SU-DHL-6 (cell line): Measurements from ENCODE around the gene SPRTN.

Experiments
- EZH2phosphoT487 ChIP-seq: fragments of 200-600 bp; sonication (generic), shearing (Covaris generic); conservative IDR thresholded peaks from 2 replicates; pipeline ENCODE4 v1.6.1; 2018; ENCODE audit warnings: mild to moderate bottlenecking, antibody characterized with exemption, low read length, moderate library complexity, mixed read lengths
- TF ChIP-seq, protein P1 (sequence below): fragments of 200-600 bp; sonication (generic); IDR thresholded peaks from one replicate; pipeline ENCODE4 v1.5.1; 2017; ENCODE audit warnings: antibody characterized with exemption, mild to moderate bottlenecking, low read length, moderate library complexity; ENCODE audit not compliant: insufficient read depth, poor library complexity, severe bottlenecking

DNA sequence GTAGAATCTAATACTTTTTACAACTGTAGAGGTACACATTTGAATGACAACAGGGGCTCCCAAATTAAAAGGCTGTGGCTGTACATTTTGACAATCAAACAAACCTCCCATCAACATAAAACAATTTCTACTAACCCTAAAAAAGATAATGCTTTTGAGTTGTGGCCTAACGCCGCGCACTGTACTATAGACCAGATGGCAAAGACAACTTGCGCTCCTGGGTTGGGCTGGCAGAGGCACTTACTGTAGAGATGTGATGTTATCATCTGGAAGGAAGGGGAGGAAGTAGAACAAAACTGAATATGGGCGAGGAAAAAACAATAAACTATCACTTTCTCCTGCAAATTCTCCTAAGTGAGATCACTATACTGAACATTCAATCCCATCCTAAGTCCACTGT, 26.1 kb downstream of the SPRTN start:
- TF ChIP-seq, protein P1, sequence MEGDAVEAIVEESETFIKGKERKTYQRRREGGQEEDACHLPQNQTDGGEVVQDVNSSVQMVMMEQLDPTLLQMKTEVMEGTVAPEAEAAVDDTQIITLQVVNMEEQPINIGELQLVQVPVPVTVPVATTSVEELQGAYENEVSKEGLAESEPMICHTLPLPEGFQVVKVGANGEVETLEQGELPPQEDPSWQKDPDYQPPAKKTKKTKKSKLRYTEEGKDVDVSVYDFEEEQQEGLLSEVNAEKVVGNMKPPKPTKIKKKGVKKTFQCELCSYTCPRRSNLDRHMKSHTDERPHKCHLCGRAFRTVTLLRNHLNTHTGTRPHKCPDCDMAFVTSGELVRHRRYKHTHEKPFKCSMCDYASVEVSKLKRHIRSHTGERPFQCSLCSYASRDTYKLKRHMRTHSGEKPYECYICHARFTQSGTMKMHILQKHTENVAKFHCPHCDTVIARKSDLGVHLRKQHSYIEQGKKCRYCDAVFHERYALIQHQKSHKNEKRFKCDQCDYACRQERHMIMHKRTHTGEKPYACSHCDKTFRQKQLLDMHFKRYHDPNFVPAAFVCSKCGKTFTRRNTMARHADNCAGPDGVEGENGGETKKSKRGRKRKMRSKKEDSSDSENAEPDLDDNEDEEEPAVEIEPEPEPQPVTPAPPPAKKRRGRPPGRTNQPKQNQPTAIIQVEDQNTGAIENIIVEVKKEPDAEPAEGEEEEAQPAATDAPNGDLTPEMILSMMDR, result no peak
- no peak for TF ChIP-seq EZH2phosphoT487
